ENCODE measurements around the gene DTNBP1.

Gene DTNBP1

GRCh38 chr6:15515226-15515625 lies 147.6 kb downstream of the DTNBP1 start:
- TF ChIP-seq POLR2A (IDR thresholded peaks at IDR 0.05; ENCODE audit: low read length) (no peak), GATA1 (IDR thresholded peaks at IDR 0.05; ENCODE audit: low read depth, low read length) (no peak)
- peak in 1 of 2 experiments; percentile 17 for DNase-seq

DNA sequence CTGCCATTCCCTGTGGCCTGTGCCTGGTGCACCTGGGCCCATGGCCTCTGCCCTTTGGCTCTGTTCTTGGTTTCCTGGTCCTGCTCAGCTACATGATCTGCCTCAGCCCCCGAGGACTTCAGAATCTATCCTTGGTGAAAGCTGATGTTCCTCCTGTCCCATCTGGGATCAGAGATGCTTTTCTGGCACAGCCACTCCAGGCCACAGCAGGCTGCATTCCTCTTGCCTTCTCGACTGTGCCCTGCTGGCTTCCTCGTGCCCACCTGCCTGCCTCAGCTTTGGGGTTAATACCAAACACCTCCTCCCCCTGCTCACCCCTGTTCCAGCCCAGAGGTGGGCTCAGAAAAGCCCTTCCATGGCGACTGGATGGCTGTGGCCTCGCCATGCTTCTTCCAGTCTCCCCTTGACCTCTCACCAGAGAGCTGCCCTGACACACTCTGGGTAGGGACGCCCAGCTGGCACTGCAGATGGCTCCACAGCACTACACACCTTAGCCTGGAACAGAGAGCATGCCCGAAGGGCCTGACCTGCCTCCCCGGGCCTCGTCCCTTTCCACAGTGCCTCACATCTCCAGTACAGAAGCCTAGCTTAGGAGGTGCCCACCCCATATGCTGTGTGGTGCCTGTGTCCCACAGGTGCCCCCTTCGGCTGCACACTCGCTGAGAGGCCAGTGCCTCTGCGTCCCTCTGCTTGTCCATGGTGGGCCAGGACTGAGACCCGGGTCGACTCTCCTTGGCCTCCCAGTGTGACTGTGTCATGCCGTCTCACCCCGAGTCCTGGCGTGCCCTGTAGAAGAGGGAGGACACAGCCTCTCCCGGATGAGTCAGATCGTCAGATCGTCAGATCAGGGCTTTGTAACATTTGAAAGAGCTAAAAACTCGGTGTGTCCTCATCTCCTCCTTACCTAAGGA lies 148.8 kb downstream of the DTNBP1 start:
- TF ChIP-seq POLR2A (IDR thresholded peaks at IDR 0.05; ENCODE audit: low read length) = no peak
- TF ChIP-seq GATA1 (IDR thresholded peaks at IDR 0.05; ENCODE audit: low read depth, low read length) = no peak
- peak; percentile 20 to 62 for DNase-seq

- no peak for DNase-seq
- TF ChIP-seq GATA1 (IDR thresholded peaks at IDR 0.05; ENCODE audit: low read depth, low read length) (no peak), POLR2A (IDR thresholded peaks at IDR 0.05; ENCODE audit: low read length) (no peak)
These were observed 149.6 kb downstream of the DTNBP1 start for GRCh38 chr6:15513131-15513771.

- TF ChIP-seq GATA1 (IDR thresholded peaks at IDR 0.05; ENCODE audit: low read depth, low read length) (no peak), POLR2A (IDR thresholded peaks at IDR 0.05; ENCODE audit: low read length) (no peak)
- DNase-seq = no peak
These were observed 150.1 kb downstream of the DTNBP1 start for GRCh38 chr6:15512721-15513120.

- peak in 1 of 2 experiments; percentile 24 for DNase-seq
- TF ChIP-seq GATA1 (IDR thresholded peaks at IDR 0.05; ENCODE audit: low read depth, low read length) = no peak
- TF ChIP-seq POLR2A (IDR thresholded peaks at IDR 0.05; ENCODE audit: low read length) = no peak
These were observed 150.7 kb downstream of the DTNBP1 start for GRCh38 chr6:15512126-15512525.

DNA sequence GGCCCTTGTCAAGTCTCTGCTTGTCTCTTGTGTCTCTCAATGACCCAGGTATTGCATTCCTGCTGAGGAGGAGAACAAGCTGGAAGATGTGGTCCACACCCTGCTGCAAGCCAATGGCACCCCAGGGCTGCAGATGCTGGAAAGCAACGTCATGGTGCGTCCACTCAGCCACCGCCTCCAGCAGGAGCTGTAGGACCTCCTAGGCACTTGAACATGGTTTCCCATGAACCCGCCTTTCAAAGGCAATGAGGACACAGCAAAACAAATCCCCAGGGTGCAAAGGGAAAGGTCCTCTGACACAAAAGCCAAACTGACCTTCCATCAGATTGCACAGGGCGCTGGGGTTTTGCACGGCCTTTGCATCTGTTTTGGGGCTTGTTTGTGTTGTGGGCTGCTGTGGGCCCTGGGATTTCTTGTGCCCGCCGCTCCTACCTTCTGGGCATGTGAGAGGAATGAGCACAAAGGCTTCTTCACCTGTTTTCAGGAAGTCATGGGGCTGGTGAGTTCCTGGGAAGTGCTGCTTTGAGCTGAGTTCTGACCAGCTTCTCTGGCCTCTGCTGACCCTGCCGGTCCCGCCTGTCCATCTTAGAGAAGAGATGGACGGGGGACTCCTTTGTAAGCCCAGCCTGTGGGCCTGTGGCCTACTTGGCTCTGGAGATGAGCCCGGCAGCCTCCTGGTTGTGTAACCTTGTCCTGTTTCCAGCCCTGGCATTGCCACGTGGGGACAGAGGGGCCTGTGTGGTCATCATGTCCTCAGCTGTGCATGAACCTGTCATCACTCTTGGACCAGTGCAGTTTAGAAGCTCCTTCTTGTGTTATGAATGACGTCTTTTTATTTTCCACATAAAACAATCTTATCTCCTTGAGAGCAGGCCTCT lies 151.3 kb downstream of the DTNBP1 start:
- no peak for TF ChIP-seq GATA1 (IDR thresholded peaks at IDR 0.05; ENCODE audit: low read depth, low read length)
- TF ChIP-seq POLR2A (IDR thresholded peaks at IDR 0.05; ENCODE audit: low read length) = no peak
- no peak for DNase-seq

DNA sequence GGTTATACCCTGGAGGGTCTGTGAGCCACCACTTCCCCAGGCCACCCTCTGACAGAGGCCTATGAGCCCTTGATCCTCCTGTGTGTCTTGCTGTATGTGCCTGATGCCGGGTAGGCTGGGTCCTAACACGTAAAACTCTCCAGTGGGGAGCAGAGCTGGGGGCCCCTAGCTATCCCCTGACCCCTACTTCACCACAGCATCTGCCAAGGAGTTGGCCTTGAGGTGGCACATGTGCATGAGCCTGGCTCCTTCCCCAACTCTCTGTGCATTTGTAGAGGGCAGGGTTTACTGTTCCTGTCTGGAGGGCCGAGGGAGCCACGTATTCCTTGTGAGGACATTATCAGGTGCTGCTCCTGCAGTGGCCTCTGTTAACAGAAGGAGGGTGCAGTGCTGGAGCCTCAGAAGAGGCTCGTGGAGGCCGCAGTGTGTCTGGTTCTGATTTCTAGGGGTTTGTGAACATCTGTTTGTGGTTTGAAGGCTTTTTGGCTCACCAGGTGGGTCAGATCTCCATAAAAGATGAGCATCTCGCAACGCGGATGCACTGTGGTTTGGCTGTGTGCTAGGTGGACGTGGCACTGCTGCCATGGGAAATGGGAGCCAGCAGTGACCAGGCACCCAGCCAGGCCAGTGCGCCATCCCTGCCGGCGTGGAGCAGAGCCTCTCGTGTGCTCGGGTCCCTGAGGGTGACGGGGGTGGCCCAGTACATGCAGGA lies 152.1 kb downstream of the DTNBP1 start:
- TF ChIP-seq POLR2A (IDR thresholded peaks at IDR 0.05; ENCODE audit: low read length) (no peak), GATA1 (IDR thresholded peaks at IDR 0.05; ENCODE audit: low read depth, low read length) (no peak)
- DNase-seq = no peak

DNA sequence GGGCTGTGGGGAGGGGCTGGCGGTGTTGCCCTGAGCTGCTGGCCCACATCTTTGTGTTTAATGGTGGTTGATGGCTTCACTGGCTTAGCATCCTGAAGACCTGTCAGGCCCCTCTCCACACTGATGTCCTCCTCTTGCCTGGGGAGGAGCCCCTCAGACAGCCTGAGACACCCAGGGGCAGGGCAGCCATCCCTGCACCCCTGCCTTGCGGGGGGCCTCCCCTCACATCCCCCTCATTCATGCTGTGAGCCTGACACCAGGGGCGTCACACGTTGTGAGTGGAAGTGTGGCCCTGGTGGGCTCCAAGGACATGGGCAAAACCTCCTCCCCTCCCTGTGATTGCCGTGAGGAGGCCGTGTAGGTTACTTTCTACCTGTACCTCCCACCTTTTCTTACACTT lies 152.7 kb downstream of the DTNBP1 start:
- TF ChIP-seq POLR2A (IDR thresholded peaks at IDR 0.05; ENCODE audit: low read length) = no peak
- TF ChIP-seq GATA1 (IDR thresholded peaks at IDR 0.05; ENCODE audit: low read depth, low read length) = no peak

DNA sequence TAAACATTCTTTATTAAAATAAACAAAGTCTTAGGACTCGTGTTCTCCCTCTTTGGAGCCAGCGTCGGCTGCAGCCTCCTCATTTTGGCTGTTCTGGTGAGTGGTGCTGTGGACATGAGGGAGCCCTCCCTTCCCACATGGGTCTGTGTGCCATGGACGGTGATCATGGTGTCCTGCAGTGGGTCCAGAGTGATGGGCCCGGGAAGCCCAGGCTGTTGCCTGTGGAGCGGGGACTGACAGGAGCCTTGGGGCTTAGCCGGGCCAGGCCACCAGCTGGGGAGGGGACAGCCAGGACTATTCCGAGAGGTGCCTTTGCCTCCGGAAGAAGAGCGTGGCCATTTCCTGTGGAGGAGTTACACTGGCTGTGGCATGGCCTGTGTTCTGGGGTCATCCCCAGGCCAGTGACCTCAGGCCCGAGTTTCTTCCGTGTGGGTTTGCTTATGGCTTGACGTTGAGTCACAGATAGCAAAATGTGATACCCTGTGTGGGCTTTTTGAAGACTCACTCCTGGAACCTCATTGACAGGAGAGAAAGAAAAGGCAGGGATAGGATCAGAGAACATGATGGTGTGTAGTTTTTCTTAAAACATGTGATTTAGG lies 153.4 kb downstream of the DTNBP1 start:
- DNase-seq = peak in 1 of 2 experiments; percentile 29
- TF ChIP-seq GATA1 (IDR thresholded peaks at IDR 0.05; ENCODE audit: low read depth, low read length) (no peak), POLR2A (IDR thresholded peaks at IDR 0.05; ENCODE audit: low read length) (no peak)

More for the DNA sequence above, 152.7 kb downstream of the DTNBP1 start:
- DNase-seq = no peak

- no peak for TF ChIP-seq GATA1 (IDR thresholded peaks at IDR 0.05; ENCODE audit: low read depth, low read length)
- TF ChIP-seq POLR2A (IDR thresholded peaks at IDR 0.05; ENCODE audit: low read length) = no peak
- no peak for DNase-seq
These were observed 153.9 kb downstream of the DTNBP1 start for GRCh38 chr6:15508931-15509330.

DNA sequence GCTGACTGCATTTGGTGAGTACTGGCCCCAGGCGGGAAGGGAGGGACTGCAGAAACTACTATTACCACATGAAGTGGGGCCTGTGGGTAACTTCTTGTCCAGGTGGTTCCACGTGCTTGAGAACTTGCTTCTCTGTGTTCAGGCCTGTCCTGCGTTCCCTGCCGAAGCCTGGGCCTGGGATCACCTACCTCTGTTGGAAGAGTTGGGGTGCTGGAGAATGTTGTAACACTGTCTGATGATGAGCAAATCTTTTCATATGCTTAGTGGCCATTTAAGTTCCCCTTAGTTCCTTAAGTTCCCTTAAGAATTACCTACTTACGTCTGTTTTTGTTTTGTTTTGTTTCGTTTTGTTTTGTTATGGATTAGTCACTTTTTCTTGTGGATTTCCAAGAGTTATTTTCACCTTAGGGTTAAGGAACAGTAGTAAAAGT lies 154.4 kb downstream of the DTNBP1 start:
- no peak for DNase-seq
- TF ChIP-seq POLR2A (IDR thresholded peaks at IDR 0.05; ENCODE audit: low read length) (no peak), GATA1 (IDR thresholded peaks at IDR 0.05; ENCODE audit: low read depth, low read length) (no peak)

GRCh38 chr6:15507746-15508145 lies 155.1 kb downstream of the DTNBP1 start:
- no peak for DNase-seq
- TF ChIP-seq POLR2A (IDR thresholded peaks at IDR 0.05; ENCODE audit: low read length) (no peak), GATA1 (IDR thresholded peaks at IDR 0.05; ENCODE audit: low read depth, low read length) (no peak)

DNA sequence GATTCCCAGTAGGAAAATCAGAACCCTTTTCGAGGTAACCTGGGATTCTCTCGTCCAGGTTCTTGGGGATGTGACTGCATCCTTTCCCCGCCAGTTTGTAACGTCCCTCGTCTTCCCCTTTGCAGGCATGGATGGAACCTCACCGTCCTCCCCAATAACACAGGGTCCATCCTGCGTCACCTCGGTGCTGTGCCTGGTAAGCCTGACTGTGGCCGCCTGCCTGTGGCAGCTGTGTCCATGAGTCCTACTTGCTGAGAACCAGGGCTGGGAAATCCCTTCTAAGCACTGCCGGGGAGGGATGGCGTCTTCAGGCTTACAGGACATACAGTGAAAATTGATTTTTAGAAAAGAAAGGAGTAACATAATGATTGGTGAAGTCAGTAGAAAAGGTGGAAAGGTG lies 155.6 kb downstream of the DTNBP1 start:
- DNase-seq = no peak
- no peak for TF ChIP-seq GATA1 (IDR thresholded peaks at IDR 0.05; ENCODE audit: low read depth, low read length)
- TF ChIP-seq POLR2A (IDR thresholded peaks at IDR 0.05; ENCODE audit: low read length) = no peak

Data from erythroblast (primary cell).